Gastroesophageal sphincter (tissue), 4 donors: Measurements from ENCODE around the gene APPBP2. TPM values are rescaled to one million over a fixed set of nuclear protein-coding genes. Genes with fewer than 3 reads are reported as not detected.

Source experiments
- ATAC-seq: fragments of 150-250 bp; one replicate; pipeline ENCODE4 v1.9.1; 2016; ENCODE audit warnings: mild to moderate bottlenecking, moderate library complexity
- H3K27ac ChIP-seq, 4 donors: fragments of 200-600 bp; sonication (generic) in 3 of 4; 1 replicate in 3 of 4; 2 replicates in 1 of 4; pipeline ENCODE4 v1.5.1; 2016 to 2019
- H3K27me3 ChIP-seq: fragments of 200-600 bp; sonication (generic); one replicate; pipeline ENCODE4 v1.5.1; 2019
- H3K36me3 ChIP-seq, 2 donors: fragments of 200-600 bp; sonication (generic); one replicate each; pipeline ENCODE4 v1.5.1; 2019; ENCODE audit warnings: control low read depth in 1 of 2
- H3K4me1 ChIP-seq, 3 donors: fragments of 200-600 bp; sonication (generic); 1 replicate in 2 of 3; 2 replicates in 1 of 3; pipeline ENCODE4 v1.5.1; 2016 to 2019; ENCODE audit warnings: control low read depth in 2 of 3
- H3K4me3 ChIP-seq, 2 donors: fragments of 200-600 bp; sonication (generic); one replicate each; pipeline ENCODE4 v1.5.1; 2019; ENCODE audit warnings: mild to moderate bottlenecking in 1 of 2, moderate library complexity in 1 of 2
- H3K9me3 ChIP-seq, 3 donors: fragments of 200-600 bp; sonication (generic); one replicate each; pipeline ENCODE4 v1.5.1; 2017 to 2019; ENCODE audit warnings: control low read depth in 2 of 3
- EP300 ChIP-seq: sonication (generic); formaldehyde crosslinking; IDR thresholded peaks from one replicate; pipeline ENCODE4 v1.6.1; 2017; ENCODE audit warnings: antibody characterized with exemption, mild to moderate bottlenecking
- POLR2A ChIP-seq, 2 donors: fragments of 450-650 bp; IDR thresholded peaks; one replicate each; pipeline ENCODE4 v1.6.1; 2017; ENCODE audit warnings: antibody characterized with exemption in 2 of 2, mild to moderate bottlenecking in 2 of 2, moderate library complexity in 1 of 2
- POLR2AphosphoS5 ChIP-seq: sonication (generic); formaldehyde crosslinking; IDR thresholded peaks from one replicate; pipeline ENCODE4 v1.6.1; 2017; ENCODE audit warnings: antibody characterized with exemption
- WGBS, 2 donors: methylation state at CpG; one replicate each; pipeline ENCODE4 v1.1.5; 2018; ENCODE audit warnings: low coverage in 1 of 2; 5-methylcytosine and 5-hydroxymethylcytosine counted together
- total RNA-seq, 4 donors: library from RNA; depleted of rRNA; stranded (reverse); fragments of >200 nt; gene quantifications; one replicate each; pipeline ENCODE4 v1.1.0, GENCODE V29; 2016
- TF ChIP-seq, protein P1 (sequence below), 4 experiments: fragments of 200-600 bp in 2 of 4; fragments of 450-650 bp in 2 of 4; sonication (generic) in 1 of 4; IDR thresholded peaks; one replicate each; pipeline ENCODE4 v1.5.1; 2017 to 2019; ENCODE audit warnings: antibody characterized with exemption in 4 of 4, mild to moderate bottlenecking in 2 of 4, moderate library complexity in 2 of 4

Gene APPBP2
- total RNA-seq, 4 donors from 2014 or later = 30.0 to 39.2 (median 34.4) TPM

DNA sequence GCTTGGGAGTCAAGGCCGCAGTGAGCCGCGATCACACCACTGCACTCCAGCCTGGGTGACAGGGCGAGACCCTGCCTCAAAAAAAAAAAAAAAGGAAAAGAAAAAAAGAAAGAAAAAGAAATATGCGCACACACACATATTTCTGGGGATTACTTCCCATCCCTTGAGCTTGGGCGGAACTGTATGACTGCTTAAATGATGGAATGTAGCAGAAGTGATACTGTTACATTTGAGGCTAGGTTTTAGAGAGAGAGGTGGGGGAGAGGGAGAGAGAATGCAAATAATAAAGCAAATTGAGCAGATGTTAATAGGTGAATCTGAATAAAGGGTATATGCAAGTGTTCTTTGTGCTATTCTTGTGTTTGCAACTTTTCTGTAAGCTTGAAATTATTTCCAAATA is 122.1 kb downstream of the APPBP2 start:
- Histone ChIP-seq H3K9me3 (no peaks in the 10 kb centered on the region), H3K36me3 (no peaks in the 10 kb centered on the region), H3K27ac (no peak overlapping the region), H3K27me3 (no peaks in the 10 kb centered on the region), H3K4me1 (no peaks in the 10 kb centered on the region), H3K4me3 (no peak overlapping the region)
- TF ChIP-seq EP300 (no peak), POLR2A (IDR thresholded peaks at IDR 0.05) (no peak), POLR2AphosphoS5 (no peak)
- TF ChIP-seq, protein P1, sequence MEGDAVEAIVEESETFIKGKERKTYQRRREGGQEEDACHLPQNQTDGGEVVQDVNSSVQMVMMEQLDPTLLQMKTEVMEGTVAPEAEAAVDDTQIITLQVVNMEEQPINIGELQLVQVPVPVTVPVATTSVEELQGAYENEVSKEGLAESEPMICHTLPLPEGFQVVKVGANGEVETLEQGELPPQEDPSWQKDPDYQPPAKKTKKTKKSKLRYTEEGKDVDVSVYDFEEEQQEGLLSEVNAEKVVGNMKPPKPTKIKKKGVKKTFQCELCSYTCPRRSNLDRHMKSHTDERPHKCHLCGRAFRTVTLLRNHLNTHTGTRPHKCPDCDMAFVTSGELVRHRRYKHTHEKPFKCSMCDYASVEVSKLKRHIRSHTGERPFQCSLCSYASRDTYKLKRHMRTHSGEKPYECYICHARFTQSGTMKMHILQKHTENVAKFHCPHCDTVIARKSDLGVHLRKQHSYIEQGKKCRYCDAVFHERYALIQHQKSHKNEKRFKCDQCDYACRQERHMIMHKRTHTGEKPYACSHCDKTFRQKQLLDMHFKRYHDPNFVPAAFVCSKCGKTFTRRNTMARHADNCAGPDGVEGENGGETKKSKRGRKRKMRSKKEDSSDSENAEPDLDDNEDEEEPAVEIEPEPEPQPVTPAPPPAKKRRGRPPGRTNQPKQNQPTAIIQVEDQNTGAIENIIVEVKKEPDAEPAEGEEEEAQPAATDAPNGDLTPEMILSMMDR (IDR thresholded peaks at IDR 0.05) = no peak
- WGBS, 2 donors = 87 to 90% methylated on average over 5 to 6 of the region's 6 CpGs
- ATAC-seq = no peak

GRCh38 chr17:60403523-60403810 is 122.6 kb downstream of the APPBP2 start:
- TF ChIP-seq, protein P1 (IDR thresholded peaks at IDR 0.05) = no peak
- TF ChIP-seq EP300 = no peak
- TF ChIP-seq POLR2A (IDR thresholded peaks at IDR 0.05) = no peak
- no peak for TF ChIP-seq POLR2AphosphoS5
- ATAC-seq = no peak
- 83 to 86% methylated on average over 1 to 3 of the region's 3 CpGs for WGBS, 2 donors

GRCh38 chr17:60401819-60402218 is 124.2 kb downstream of the APPBP2 start:
- Histone ChIP-seq H3K27me3 (no peaks in the 10 kb centered on the region), H3K27ac (no peak overlapping the region), H3K4me1 (no peaks in the 10 kb centered on the region), H3K4me3 (no peak overlapping the region), H3K9me3 (no peaks in the 10 kb centered on the region), H3K36me3 (no peaks in the 10 kb centered on the region)
- ATAC-seq = no peak
- TF ChIP-seq POLR2A (IDR thresholded peaks at IDR 0.05) (no peak), EP300 (no peak), POLR2AphosphoS5 (no peak)
- TF ChIP-seq, protein P1 (IDR thresholded peaks at IDR 0.05) = no peak

More at GRCh38 chr17:60403523-60403810, 122.6 kb downstream of the APPBP2 start:
- Histone ChIP-seq H3K36me3 (no peaks in the 10 kb centered on the region), H3K9me3 (no peaks in the 10 kb centered on the region), H3K4me3 (no peak overlapping the region), H3K27ac (no peak overlapping the region), H3K27me3 (no peaks in the 10 kb centered on the region), H3K4me1 (no peaks in the 10 kb centered on the region)

GRCh38 chr17:60398227-60398959 is 127.6 kb downstream of the APPBP2 start:
- no peak overlapping the region for H3K27ac ChIP-seq
- no peak overlapping the region for H3K4me3 ChIP-seq
- H3K36me3 ChIP-seq = no peaks in the 10 kb centered on the region
- no peak for ATAC-seq
- TF ChIP-seq EP300 = no peak
- no peaks in the 10 kb centered on the region for H3K9me3 ChIP-seq
- WGBS, 2 donors = 49 to 59% methylated on average over 2 to 3 of the region's 3 CpGs
- H3K4me1 ChIP-seq = peaks cover 0 to 2% (median 0%) of the 10 kb centered on the region in 3 donors
- no peaks in the 10 kb centered on the region for H3K27me3 ChIP-seq

DNA sequence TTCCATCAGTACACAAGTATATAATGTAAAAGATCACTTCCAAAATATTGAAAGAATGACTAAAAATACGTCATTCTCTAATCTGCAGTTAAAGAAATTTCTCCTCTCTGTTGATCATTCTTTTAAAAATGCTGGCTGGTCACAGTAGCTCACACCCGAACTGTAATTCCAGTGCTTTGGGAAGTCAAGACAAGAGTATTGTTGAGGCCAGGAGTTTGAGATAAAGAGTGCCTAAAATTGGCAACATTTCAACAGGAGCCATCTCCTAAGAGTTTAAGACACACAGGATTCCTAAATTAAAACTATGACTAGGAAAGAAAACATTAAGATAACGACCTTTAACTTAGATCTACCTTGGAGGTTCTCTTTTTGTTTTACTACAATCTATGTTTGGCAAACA is 129.6 kb downstream of the APPBP2 start:
- H3K9me3 ChIP-seq = no peaks in the 10 kb centered on the region
- H3K4me3 ChIP-seq = no peak overlapping the region
- no peaks in the 10 kb centered on the region for H3K36me3 ChIP-seq
- no peaks in the 10 kb centered on the region for H3K27me3 ChIP-seq
- ATAC-seq = no peak
- peaks cover 0 to 7% (median 6%) of the 10 kb centered on the region in 3 donors for H3K4me1 ChIP-seq
- no peak overlapping the region for H3K27ac ChIP-seq
- WGBS, 2 donors = 58 to 76% methylated on average over 3 of the region's 3 CpGs
- TF ChIP-seq POLR2A (IDR thresholded peaks at IDR 0.05) (no peak), EP300 (no peak), POLR2AphosphoS5 (no peak)
- TF ChIP-seq, protein P1 (IDR thresholded peaks at IDR 0.05) = no peak
